ENCODE data around the gene DUSP22.

GRCh38 chr6:352474-352873 is 60.2 kb downstream of the DUSP22 start:
- TF ChIP-seq IRF3 (IDR thresholded peaks at IDR 0.05; ENCODE audit: low read depth, low read length) (no peak), MXI1 (IDR thresholded peaks at IDR 0.05; ENCODE audit: low read depth, low read length) (no peak), CTCF (IDR thresholded peaks at IDR 0.05) (no peak), REST (IDR thresholded peaks at IDR 0.05; ENCODE audit: low read depth, low read length) (no peak), RFX5 (IDR thresholded peaks at IDR 0.05; ENCODE audit: low read length) (no peak), MEF2A (IDR thresholded peaks at IDR 0.05; ENCODE audit: borderline replicate concordance, low read depth) (no peak), USF2 (IDR thresholded peaks at IDR 0.05; ENCODE audit: borderline replicate concordance, low read depth, low read length) (no peak), RCOR1 (IDR thresholded peaks at IDR 0.05; ENCODE audit: low read length) (no peak), MAX (IDR thresholded peaks at IDR 0.05; ENCODE audit: low read depth) (no peak), JUND (IDR thresholded peaks at IDR 0.05) (no peak), TEAD4 (IDR thresholded peaks at IDR 0.05; ENCODE audit: borderline replicate concordance, insufficient read depth) (no peak), YY1 (IDR thresholded peaks at IDR 0.05; ENCODE audit: low read depth) (no peak)
